ENCODE results near the gene TUBB1. TPM values are rescaled to one million over a fixed set of nuclear protein-coding genes. Genes with fewer than 3 reads are reported as not detected.

TUBB1 gene
- total and polyA plus RNA-seq, 2 of the 13 experiments (the other 11 are each of a cell fraction or from before 2014, with no cell fraction given), result 0.11 to 57.6 TPM

DNA sequence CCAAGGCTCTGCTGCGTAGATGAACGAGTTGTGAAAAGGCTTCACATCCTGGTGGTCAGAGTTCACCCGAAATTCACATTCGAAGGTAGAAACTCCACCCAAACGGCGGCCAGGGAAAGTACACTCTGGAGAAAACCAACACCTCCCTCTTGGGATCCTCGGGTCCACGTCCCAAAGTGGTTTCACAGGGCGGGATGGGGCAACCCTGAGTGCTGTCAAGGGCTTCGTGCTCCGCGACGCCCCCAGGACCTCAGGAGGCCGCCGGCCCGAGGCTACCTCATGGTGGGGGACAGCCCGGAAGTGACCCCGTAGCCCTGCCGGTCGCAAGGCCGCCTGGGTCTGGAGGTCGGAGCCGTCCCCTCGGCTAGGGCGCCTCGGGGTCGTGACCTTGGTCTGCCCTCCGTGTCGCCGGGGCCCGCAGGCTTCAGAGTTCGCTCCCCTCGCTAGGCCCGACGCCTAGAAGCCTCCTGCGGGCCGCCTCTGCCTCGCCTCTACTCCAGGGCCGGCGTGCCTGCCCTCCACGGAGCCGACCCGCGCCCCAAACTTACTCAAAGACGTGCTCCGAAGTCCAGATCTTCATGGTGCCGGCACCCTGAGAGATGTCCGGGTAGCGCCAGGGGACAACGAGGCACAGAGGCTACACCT, 23.0 kb downstream of the TUBB1 start, which contains the start of gene PRELID3B (continued):
- TF ChIP-seq, protein P1, sequence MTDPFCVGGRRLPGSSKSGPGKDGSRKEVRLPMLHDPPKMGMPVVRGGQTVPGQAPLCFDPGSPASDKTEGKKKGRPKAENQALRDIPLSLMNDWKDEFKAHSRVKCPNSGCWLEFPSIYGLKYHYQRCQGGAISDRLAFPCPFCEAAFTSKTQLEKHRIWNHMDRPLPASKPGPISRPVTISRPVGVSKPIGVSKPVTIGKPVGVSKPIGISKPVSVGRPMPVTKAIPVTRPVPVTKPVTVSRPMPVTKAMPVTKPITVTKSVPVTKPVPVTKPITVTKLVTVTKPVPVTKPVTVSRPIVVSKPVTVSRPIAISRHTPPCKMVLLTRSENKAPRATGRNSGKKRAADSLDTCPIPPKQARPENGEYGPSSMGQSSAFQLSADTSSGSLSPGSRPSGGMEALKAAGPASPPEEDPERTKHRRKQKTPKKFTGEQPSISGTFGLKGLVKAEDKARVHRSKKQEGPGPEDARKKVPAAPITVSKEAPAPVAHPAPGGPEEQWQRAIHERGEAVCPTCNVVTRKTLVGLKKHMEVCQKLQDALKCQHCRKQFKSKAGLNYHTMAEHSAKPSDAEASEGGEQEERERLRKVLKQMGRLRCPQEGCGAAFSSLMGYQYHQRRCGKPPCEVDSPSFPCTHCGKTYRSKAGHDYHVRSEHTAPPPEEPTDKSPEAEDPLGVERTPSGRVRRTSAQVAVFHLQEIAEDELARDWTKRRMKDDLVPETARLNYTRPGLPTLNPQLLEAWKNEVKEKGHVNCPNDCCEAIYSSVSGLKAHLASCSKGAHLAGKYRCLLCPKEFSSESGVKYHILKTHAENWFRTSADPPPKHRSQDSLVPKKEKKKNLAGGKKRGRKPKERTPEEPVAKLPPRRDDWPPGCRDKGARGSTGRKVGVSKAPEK (CRISPR knock-in tag; IDR thresholded peaks at IDR 0.05; ENCODE audit: borderline replicate concordance), result no peak
- TF ChIP-seq SMAD9 (CRISPR knock-in tag; IDR thresholded peaks at IDR 0.05) (no peak), ZNF614 (CRISPR knock-in tag; IDR thresholded peaks at IDR 0.05; ENCODE audit: borderline replicate concordance) (no peak), ZNF550 (CRISPR knock-in tag; IDR thresholded peaks at IDR 0.05; ENCODE audit: borderline replicate concordance) (no peak), NR2F6 (IDR thresholded peaks at IDR 0.05) (no peak), NR2F6 (CRISPR knock-in tag; IDR thresholded peaks at IDR 0.05) (peak; percentile 66), ISL2 (CRISPR knock-in tag; IDR thresholded peaks at IDR 0.05) (0 out of 2 replicates have a peak, but pooled peaks have one; percentile 16), ZNF781 (CRISPR knock-in tag; IDR thresholded peaks at IDR 0.05; ENCODE audit: borderline replicate concordance, not compliant biosample characterization) (peak; percentile 88), ZFAT (CRISPR knock-in tag; conservative IDR thresholded peaks at IDR 0.05) (no peak; the same call in 1 of the 2 replicates), RFX1 (IDR thresholded peaks at IDR 0.05) (no peak), MLLT10 (CRISPR knock-in tag; IDR thresholded peaks at IDR 0.05) (no peak), ZNF75D (CRISPR knock-in tag; IDR thresholded peaks at IDR 0.05; ENCODE audit: borderline replicate concordance) (no peak), ZNF7 (CRISPR knock-in tag; IDR thresholded peaks at IDR 0.05) (no peak), ZNF292 (CRISPR knock-in tag; IDR thresholded peaks at IDR 0.05; ENCODE audit: borderline replicate concordance, low read depth) (no peak), FIP1L1 (IDR thresholded peaks at IDR 0.05; ENCODE audit: borderline replicate concordance, insufficient read depth, low read depth, low read length) (no peak), ADNP (CRISPR knock-in tag; IDR thresholded peaks at IDR 0.05) (no peak)
- TF ChIP-seq, protein P2, sequence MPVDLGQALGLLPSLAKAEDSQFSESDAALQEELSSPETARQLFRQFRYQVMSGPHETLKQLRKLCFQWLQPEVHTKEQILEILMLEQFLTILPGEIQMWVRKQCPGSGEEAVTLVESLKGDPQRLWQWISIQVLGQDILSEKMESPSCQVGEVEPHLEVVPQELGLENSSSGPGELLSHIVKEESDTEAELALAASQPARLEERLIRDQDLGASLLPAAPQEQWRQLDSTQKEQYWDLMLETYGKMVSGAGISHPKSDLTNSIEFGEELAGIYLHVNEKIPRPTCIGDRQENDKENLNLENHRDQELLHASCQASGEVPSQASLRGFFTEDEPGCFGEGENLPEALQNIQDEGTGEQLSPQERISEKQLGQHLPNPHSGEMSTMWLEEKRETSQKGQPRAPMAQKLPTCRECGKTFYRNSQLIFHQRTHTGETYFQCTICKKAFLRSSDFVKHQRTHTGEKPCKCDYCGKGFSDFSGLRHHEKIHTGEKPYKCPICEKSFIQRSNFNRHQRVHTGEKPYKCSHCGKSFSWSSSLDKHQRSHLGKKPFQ (CRISPR knock-in tag; IDR thresholded peaks at IDR 0.05; ENCODE audit: insufficient replicate concordance), result peak; percentile 70
- TF ChIP-seq, protein P3, sequence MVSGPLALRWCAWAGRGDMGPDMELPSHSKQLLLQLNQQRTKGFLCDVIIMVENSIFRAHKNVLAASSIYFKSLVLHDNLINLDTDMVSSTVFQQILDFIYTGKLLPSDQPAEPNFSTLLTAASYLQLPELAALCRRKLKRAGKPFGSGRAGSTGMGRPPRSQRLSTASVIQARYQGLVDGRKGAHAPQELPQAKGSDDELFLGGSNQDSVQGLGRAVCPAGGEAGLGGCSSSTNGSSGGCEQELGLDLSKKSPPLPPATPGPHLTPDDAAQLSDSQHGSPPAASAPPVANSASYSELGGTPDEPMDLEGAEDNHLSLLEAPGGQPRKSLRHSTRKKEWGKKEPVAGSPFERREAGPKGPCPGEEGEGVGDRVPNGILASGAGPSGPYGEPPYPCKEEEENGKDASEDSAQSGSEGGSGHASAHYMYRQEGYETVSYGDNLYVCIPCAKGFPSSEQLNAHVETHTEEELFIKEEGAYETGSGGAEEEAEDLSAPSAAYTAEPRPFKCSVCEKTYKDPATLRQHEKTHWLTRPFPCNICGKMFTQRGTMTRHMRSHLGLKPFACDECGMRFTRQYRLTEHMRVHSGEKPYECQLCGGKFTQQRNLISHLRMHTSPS (CRISPR knock-in tag; IDR thresholded peaks at IDR 0.05; ENCODE audit: low read depth), result peak; percentile 45; the same call in 1 of the 2 replicates
- TF ChIP-seq, protein P4, sequence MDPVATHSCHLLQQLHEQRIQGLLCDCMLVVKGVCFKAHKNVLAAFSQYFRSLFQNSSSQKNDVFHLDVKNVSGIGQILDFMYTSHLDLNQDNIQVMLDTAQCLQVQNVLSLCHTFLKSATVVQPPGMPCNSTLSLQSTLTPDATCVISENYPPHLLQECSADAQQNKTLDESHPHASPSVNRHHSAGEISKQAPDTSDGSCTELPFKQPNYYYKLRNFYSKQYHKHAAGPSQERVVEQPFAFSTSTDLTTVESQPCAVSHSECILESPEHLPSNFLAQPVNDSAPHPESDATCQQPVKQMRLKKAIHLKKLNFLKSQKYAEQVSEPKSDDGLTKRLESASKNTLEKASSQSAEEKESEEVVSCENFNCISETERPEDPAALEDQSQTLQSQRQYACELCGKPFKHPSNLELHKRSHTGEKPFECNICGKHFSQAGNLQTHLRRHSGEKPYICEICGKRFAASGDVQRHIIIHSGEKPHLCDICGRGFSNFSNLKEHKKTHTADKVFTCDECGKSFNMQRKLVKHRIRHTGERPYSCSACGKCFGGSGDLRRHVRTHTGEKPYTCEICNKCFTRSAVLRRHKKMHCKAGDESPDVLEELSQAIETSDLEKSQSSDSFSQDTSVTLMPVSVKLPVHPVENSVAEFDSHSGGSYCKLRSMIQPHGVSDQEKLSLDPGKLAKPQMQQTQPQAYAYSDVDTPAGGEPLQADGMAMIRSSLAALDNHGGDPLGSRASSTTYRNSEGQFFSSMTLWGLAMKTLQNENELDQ (CRISPR knock-in tag; IDR thresholded peaks at IDR 0.05; ENCODE audit: borderline replicate concordance), result no peak
- TF ChIP-seq, protein P5, sequence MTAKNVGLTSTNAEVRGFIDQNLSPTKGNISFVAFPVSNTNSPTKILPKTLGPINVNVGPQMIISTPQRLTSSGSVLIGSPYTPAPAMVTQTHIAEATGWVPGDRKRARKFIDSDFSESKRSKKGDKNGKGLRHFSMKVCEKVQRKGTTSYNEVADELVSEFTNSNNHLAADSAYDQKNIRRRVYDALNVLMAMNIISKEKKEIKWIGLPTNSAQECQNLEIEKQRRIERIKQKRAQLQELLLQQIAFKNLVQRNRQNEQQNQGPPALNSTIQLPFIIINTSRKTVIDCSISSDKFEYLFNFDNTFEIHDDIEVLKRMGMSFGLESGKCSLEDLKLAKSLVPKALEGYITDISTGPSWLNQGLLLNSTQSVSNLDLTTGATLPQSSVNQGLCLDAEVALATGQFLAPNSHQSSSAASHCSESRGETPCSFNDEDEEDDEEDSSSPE (CRISPR knock-in tag; IDR thresholded peaks at IDR 0.05), result peak; percentile 57; the same call in 1 of the 2 replicates
